GM13976 (cell line): ENCODE measurements around the gene C18orf32.

ENCODE experiments used
- DNase-seq: peaks from one replicate; pipeline ENCODE4 v3.0.0; 2012; ENCODE audit warnings: low spot score
- CTCF ChIP-seq: IDR thresholded peaks from 2 replicates; pipeline ENCODE4 v1.5.1; 2012; ENCODE audit warnings: borderline replicate concordance, mild to moderate bottlenecking; ENCODE audit not compliant: insufficient read depth; ENCODE audit errors: extremely low read depth, missing control alignments, control extremely low read depth
- in situ Hi-C: fragments of 300-500 bp; cut with MboI; formaldehyde crosslinking; loops from one replicate; pipeline ENCODE4 v1.12.0; 2022; ENCODE audit warnings: low sequenced_read_pairs, mixed read lengths, inconsistent platforms; ENCODE audit not compliant: unreplicated experiment

C18orf32 gene

GRCh38 chr18:49471532-49471931 lies 15.5 kb downstream of the C18orf32 start:
- DNase-seq = no peak
- in situ Hi-C loops = no loop called here
- no peak for TF ChIP-seq CTCF

GRCh38 chr18:49467599-49467998 lies 19.4 kb downstream of the C18orf32 start:
- in situ Hi-C loops = no loop called here
- no peak for DNase-seq
- no peak for TF ChIP-seq CTCF

- DNase-seq = no peak
- in situ Hi-C loops = no loop called here
- TF ChIP-seq CTCF = no peak
Measured at GRCh38 chr18:49467019-49467563, 19.9 kb downstream of the C18orf32 start.

GRCh38 chr18:49464718-49465598 lies 22.1 kb downstream of the C18orf32 start:
- TF ChIP-seq CTCF = no peak
- in situ Hi-C loops = no loop called here
- DNase-seq = no peak

- TF ChIP-seq CTCF = no peak
- no peak for DNase-seq
- in situ Hi-C loops = no loop called here
Measured at GRCh38 chr18:49461602-49461977, 25.4 kb downstream of the C18orf32 start.

- no peak for DNase-seq
- in situ Hi-C loops = no loop called here
- no peak for TF ChIP-seq CTCF
Measured at GRCh38 chr18:49460976-49461601, 25.9 kb downstream of the C18orf32 start.
